Measurements from ENCODE around the gene PPP2R5C. TPM values are rescaled to one million over a fixed set of nuclear protein-coding genes. Genes with fewer than 3 reads are reported as not detected.
"Not testable (repeated sequence)": the region's sequence is repeated elsewhere in the genome, so short reads cannot be mapped to it uniquely, and the experiment has no call there.

PPP2R5C gene
- total RNA-seq, 1 donor from 2014 or later = 135 TPM

GRCh38 chr14:101964297-101965180 is 203.0 kb downstream of the PPP2R5C start, which contains the start of gene DYNC1H1:
TSS of gene DYNC1H1 (plus strand) at chr14:101964573. CDS start at chr14:101964692, 119 bp downstream.
- DNase-seq (ENCODE audit: low spot score) = peak; percentile 96

GRCh38 chr14:101965181-101965544 is 203.7 kb downstream of the PPP2R5C start:
- peak; percentile 74 for DNase-seq (ENCODE audit: low spot score)

- DNase-seq (ENCODE audit: low spot score) = no peak
Observed at GRCh38 chr14:101965770-101966722, 204.5 kb downstream of the PPP2R5C start.

- DNase-seq (ENCODE audit: low spot score) = no peak
Observed at GRCh38 chr14:101966742-101967141, 205.2 kb downstream of the PPP2R5C start.

- DNase-seq (ENCODE audit: low spot score) = no peak
Observed at GRCh38 chr14:101968186-101968585, 206.7 kb downstream of the PPP2R5C start.

- DNase-seq (ENCODE audit: low spot score) = no peak
Observed at GRCh38 chr14:101969481-101969880, 208.0 kb downstream of the PPP2R5C start.

- no peak for DNase-seq (ENCODE audit: low spot score)
Observed at GRCh38 chr14:101970830-101971400, 209.4 kb downstream of the PPP2R5C start.

GRCh38 chr14:101971458-101971857 is 209.9 kb downstream of the PPP2R5C start:
- DNase-seq (ENCODE audit: low spot score) = not testable (repeated sequence)

GRCh38 chr14:101972126-101972866 is 210.8 kb downstream of the PPP2R5C start:
- peak; percentile 97 for DNase-seq (ENCODE audit: low spot score)

- no peak for DNase-seq (ENCODE audit: low spot score)
Observed at GRCh38 chr14:101973356-101973755, 211.8 kb downstream of the PPP2R5C start.

- no peak for DNase-seq (ENCODE audit: low spot score)
Observed at GRCh38 chr14:101975231-101975630, 213.7 kb downstream of the PPP2R5C start.

Other genes with a start within 250 kb of the PPP2R5C start
- 1.9 TPM for gene DIO3, start 200.2 kb upstream of the PPP2R5C start, total RNA-seq (ENCODE audit: insufficient read depth, low replicate concordance)
- 357 TPM for gene DYNC1H1, start 202.9 kb downstream of the PPP2R5C start, total RNA-seq (ENCODE audit: insufficient read depth, low replicate concordance)